NCI-H1105 (cell line): ENCODE measurements around the gene HNRNPF.

Source experiments
- DNase-seq: peaks from one replicate; lab custom pipeline; 2025; lab: John Stamatoyannopoulos, UW

The HNRNPF gene

DNA sequence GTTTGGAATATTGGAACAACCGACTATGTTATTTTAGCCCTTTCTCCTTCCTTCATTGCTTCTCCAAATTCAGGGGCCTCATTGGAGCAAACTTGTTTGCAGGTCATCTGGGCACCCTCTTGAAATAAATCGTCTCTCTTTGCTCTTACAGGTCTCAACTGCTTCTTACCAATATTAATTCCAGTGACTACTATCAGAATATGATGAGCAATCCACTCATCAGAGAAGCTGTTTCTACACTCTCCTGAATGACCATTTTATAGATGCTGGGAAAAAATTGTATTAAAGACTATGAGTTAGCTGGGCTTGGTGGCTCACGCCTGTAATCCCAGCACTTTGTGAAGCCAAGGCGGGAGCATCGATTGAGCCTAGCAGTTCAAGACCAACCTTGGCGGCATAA, 12.5 kb upstream of the HNRNPF start:
- no peak for DNase-seq

DNA sequence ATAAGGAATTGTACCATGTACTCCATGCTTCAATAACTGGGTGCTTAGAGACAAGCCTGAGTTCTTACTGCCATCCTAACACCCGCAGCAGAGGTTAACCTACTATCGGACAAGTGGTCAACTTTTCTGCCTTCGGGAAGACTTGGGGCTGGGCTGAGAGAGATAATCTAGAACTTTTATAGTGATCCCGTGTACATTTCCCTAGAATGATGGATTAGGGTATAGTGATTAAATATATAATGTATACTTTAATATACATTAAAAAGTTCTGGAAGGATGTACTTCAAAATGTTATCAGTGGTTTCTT, 12.2 kb upstream of the HNRNPF start:
- no peak for DNase-seq

DNA sequence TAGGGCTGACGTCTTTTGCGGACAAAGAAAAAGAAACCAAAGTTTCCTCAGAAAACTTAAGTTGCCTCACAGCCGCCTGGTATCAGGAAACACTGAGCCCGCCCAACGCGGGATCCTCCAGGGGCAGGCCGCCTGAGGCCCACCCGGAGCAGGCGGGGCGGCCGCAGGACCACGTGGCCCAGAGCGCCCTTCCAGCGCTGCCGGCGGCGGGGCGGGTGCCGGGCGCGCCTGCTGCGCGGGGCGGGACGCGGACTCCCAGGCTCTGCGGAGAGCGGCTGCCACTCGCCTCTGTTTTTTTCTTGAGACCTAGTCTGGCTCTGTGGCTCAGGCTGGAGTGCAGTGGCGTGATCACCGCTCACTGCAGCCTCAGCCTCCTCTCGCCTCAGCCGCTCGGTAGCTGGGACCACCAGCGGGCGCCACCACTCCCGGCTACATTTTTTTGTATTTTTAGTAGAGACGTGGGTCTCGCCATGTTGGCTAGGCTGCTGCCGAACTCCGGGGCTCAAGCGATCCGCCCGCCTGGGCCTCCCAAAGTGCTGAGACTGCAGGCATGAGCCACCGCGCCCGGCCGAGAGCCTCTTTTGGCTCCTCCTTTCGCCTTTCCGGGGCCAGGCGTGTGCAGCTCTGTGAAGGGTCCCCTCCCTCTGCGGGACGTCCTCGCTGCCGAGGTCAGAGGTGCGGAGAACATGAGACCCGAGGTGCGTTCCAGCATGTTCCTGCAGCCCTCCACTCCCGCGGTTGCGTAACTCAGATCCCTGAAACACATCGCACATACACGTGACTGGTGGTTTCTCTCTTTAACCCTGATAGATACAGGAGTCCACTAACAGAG, 11.6 kb upstream of the HNRNPF start:
- DNase-seq: peak; percentile 26

GRCh38 chr10:43419997-43420368, 11.0 kb upstream of the HNRNPF start:
- DNase-seq: no peak

DNA sequence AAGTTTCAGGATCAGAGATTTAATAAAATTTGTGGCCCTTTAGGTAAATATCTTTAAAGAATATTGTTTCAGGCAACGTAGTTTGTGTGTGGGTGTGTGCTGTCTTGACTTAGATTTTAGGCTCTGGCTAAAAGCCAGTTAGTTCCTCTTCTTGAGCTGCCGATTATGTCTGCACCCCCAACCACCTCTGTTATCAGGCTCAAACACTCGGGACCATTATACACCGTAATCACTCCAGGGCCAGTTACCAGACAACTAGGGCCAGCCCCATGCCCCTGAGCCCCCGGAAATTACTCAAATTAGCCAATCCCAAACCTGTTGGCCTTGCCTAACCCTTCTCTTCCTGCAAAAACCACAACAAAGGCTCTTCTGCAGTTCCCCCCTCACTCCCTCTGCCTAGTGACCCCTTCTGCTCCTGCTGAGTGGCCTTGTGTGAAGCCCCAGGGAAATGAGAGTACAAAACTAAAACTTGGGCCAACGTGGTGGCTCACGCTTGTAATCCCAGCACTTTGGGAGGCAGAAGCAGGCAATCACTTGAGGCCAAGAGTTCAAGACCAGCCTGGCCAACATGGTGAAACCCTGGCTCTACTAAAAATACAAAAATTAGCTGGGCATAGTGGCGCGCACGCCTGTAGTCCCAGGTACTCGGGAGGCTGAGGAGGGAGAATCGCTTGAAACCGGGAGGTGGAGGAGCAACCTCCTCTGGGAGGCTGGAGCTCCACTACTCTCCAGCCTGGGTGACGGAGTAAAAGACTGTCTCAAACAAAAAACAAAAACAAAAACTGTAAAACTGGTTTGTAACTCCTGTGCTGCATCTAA, 9.2 kb upstream of the HNRNPF start:
- no peak for DNase-seq

DNA sequence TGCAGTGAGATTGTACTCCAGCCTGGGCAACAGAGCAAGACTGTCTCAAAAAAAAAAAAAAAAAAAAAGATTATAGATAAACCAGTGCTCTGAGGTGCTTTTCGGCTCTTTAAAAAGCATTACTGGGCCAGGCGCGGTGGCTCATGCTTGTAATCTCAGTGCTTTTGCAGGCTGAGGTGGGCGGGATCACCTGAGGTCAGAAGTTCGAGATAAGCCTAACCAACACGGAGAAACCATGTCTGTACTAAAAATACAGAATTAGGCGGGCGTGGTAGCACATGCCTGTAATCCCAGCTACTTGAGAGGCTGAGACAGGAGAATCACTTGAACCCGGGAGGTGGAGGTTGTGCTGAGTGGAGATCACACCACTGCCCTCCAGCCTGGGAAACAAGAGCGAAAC, 6.6 kb upstream of the HNRNPF start:
- no peak for DNase-seq

- DNase-seq: no peak
Observed at GRCh38 chr10:43411536-43411935, 2.5 kb upstream of the HNRNPF start.

GRCh38 chr10:43410345-43410744, 1.4 kb upstream of the HNRNPF start:
- DNase-seq: no peak

- no peak for DNase-seq
Observed at GRCh38 chr10:43409385-43410109, 561 bp upstream of the HNRNPF start.

DNA sequence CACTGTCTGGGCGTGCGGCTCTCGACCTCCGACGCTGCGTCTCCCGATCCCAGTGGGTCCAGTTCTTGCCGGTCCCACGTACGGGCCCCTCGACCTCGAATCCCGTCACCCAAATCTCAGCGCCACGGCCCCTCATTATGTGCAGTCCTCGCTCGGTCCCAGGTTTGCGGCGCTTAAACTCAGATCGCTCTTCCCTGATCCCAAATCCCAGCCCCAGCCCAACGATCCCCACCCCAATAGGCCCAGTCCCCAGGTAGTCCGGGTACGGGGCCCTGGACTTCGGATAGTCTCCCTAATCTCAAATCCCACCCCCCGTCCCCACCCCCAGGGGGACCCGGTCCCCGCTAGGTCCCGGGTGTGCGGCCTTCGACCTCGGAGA, 666 bp downstream of the HNRNPF start:
- DNase-seq: no peak

- peak; percentile 51 for DNase-seq
Observed at GRCh38 chr10:43407576-43408330, 1.2 kb downstream of the HNRNPF start.

DNA sequence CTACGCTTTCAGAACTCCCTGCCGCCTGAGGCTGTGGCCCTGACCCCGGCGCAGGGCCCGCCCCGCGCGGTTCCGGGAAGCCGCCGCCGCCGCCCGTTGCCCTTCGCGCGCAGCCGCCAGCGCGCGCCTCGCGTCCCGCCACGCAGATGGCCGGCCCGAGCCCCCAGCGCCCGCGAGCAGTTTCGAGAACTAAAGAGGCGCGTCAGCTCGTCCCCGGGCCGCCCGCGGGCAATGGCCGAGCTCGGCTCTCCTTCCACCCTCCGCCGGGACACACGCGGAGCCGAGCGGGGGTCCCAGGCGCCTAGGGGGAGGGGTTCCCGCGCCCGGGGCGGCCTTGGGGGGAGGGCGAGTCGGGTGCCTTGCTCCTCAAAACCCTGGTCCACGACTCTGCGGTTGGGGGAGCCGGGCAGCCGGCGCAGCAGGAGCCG, 1.8 kb downstream of the HNRNPF start:
- DNase-seq: peak; percentile 27

DNA sequence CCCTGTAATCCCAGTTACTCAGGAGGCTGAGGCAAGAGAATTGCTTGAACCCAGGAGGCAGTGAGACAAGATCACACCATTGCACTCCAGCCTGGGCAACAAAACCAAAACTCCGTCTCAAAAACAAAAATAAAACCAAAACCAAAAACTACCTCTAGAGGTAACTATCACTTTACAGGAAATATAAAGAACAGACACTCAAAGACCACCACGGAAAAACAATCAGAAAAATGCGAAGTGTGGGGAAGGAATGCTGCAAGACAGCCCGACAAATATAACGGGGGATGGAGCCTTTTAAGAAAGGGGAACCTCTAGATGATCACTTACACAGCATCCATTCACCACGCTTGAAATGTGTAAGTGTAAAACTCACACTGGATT, 4.3 kb downstream of the HNRNPF start:
- no peak for DNase-seq

DNA sequence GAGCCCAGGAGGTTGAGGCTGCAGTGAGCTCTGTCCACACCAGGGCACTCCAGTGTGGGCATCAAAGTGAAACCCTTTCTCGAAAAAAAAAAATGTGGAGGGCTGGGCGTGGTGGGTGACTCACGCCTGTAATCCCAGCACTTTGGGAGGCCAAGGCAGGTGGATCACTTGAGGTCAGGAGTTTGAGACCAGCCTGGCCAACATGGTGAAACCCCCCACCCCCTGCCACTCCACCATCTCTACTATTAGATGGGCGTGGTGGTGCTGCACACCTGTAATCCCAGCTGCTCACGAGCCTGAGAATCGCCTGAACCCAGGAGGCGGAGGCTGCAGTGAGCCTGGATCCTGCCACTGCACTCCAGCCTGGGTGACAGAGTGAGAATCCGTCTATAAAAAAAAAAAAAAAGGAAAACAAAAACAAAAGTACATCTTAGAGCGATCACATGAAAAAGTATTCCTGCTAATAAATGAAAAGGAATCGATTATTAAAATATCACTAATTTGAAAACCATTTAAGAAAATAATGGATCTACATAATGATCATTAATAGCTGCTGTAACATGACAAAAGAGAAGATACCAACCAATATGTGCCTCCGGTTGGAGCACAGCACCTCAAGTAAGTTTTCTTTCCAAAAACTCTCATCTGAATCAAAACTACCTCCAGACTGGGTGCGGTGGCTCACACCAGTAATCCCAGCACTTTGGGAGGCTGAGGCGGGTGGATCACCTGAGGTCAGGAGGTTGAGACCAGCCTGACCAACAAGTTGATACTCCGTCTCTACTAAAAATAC, 4.9 kb downstream of the HNRNPF start:
- no peak for DNase-seq

DNA sequence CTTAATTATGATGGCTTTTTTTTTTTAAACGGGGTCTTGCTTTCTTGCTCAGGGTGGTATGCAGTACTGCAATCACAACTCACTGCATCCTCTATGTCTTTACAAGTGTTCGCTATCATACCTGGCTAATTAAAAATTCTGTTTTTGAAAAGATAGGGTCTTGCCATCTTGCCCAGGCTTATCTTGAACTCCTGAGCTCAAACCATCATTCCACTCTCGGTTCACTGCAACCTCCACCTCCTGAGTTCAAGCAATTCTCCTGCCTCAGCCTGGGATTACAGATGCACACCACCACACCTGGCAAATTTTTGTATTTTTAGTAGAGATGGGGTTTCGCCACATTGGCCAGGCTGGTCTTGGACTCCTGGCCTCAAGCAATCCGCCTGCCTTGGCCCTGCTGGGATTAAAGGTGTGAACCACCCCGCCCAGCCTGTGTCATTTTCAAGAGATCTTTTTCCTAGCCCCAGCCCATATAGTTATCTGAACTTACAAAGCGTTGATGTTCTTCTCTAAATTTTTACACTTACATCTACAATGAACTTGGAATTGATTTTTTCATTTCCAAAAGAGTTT, 6.0 kb downstream of the HNRNPF start:
- no peak for DNase-seq

GRCh38 chr10:43402176-43402575, 6.8 kb downstream of the HNRNPF start:
- DNase-seq: no peak

DNA sequence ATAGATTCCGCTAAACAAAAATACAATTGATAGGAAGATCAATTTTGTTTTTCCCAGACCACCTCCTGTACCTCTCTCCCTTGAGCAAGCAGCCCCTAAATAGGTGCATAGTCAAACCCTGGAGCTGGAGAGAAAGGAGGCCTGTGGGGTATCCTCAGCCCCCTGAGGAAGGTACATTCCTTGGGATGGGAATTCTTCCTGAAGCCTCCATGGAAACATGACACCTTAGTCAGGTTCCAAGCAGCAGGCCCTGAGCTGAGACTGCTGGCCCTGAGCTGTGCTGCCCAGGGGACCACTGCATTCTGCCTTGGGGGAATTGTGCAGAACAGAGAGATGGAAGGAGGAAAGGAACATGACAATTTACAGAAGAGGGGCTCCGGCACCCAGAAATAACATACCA, 7.4 kb downstream of the HNRNPF start:
- DNase-seq: no peak

GRCh38 chr10:43399320-43400310, 9.4 kb downstream of the HNRNPF start:
- DNase-seq: no peak

DNA sequence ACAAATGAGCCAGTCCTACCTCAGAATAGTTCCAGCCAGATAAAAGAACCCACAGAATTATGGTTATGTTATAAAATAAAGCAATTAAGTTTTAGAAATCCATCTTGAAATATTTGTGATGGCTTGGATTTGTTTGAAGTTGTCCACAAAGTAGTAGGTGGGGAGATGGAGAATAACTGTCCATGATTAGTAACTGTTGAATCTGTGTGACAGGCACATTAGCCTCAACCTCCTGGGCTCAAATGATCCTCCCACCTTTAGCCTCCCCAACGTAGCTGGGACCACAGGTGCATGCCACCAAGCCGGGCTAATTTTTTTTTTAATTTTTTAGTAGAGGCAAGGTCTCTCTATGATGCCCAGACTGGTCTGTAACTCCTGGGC, 10.1 kb downstream of the HNRNPF start:
- no peak for DNase-seq
